Choroid plexus epithelial cell (primary cell): ENCODE results near the gene GLIS2.

ENCODE experiments used
- DNase-seq: peaks from one replicate; pipeline ENCODE4 v3.0.0-alpha.2; 2010; ENCODE audit warnings: low read depth
- H3K4me3 ChIP-seq: 2 replicates; pipeline ENCODE4 v1.5.1; 2011; ENCODE audit warnings: low read depth, mild to moderate bottlenecking, control low read depth, low read length, moderate library complexity
- CTCF ChIP-seq: conservative IDR thresholded peaks from 2 replicates; pipeline ENCODE4 v1.5.1; 2011; ENCODE audit warnings: low read depth, mild to moderate bottlenecking, control low read depth, inconsistent platforms, low read length, moderate library complexity

The GLIS2 gene

GRCh38 chr16:4358236-4358635 is 42.4 kb downstream of the GLIS2 start:
- TF ChIP-seq CTCF = no peak
- DNase-seq = no peak
- H3K4me3 ChIP-seq = no peak overlapping the region

- H3K4me3 ChIP-seq = no peak overlapping the region
- TF ChIP-seq CTCF = peak; percentile 91
- no peak for DNase-seq
These were observed 43.1 kb downstream of the GLIS2 start for GRCh38 chr16:4358831-4359561.

- TF ChIP-seq CTCF = no peak
These were observed 44.0 kb downstream of the GLIS2 start for GRCh38 chr16:4359914-4360313.

GRCh38 chr16:4360538-4361021 is 44.7 kb downstream of the GLIS2 start:
- no peak overlapping the region for H3K4me3 ChIP-seq
- DNase-seq = no peak
- TF ChIP-seq CTCF = no peak

More at GRCh38 chr16:4359914-4360313, 44.0 kb downstream of the GLIS2 start:
- no peak overlapping the region for H3K4me3 ChIP-seq
- DNase-seq = no peak

GRCh38 chr16:4361033-4361943 is 45.4 kb downstream of the GLIS2 start:
- H3K4me3 ChIP-seq = no peak overlapping the region
- no peak for DNase-seq
- TF ChIP-seq CTCF = no peak

GRCh38 chr16:4361944-4362311 is 46.1 kb downstream of the GLIS2 start:
- no peak for TF ChIP-seq CTCF
- H3K4me3 ChIP-seq = no peak overlapping the region
- no peak for DNase-seq
